Measurements from ENCODE around the gene DAPK1. TPM values are rescaled to one million over a fixed set of nuclear protein-coding genes. Genes with fewer than 3 reads are reported as not detected.

DAPK1 gene
- total RNA-seq, 2 experiments from 2014 or later: 0.29 to 0.47 TPM

- DNase-seq (no peak), ATAC-seq (no peak)
- CTCF ChIA-PET: interaction anchor here (0.6 kb wide), 1 partner anchor 300 kb away, joined by 3 read pairs; no protein-coding TSS in a partner anchor
- Mint-ChIP-seq H3K4me1 (ENCODE audit: low read depth) (no peaks in the 10 kb centered on the region), H3K27me3 (ENCODE audit: low read depth) (no peaks in the 10 kb centered on the region), H3K4me3 (no peak overlapping the region), H3K9me3 (ENCODE audit: insufficient read depth) (no peaks in the 10 kb centered on the region), H3K36me3 (ENCODE audit: low read depth) (no peaks in the 10 kb centered on the region), H3K27ac (no peak overlapping the region)
- POLR2A ChIA-PET: no interaction called here
Observed at GRCh38 chr9:87581949-87582637, 84.4 kb downstream of the DAPK1 start.

GRCh38 chr9:87584326-87584725, 86.7 kb downstream of the DAPK1 start:
- H3K9me3 Mint-ChIP-seq (ENCODE audit: insufficient read depth): no peaks in the 10 kb centered on the region
- CTCF ChIA-PET: no interaction called here
- ATAC-seq: no peak

GRCh38 chr9:87585123-87585855, 87.6 kb downstream of the DAPK1 start:
- H3K27ac Mint-ChIP-seq: no peak overlapping the region
- H3K4me1 Mint-ChIP-seq (ENCODE audit: low read depth): no peaks in the 10 kb centered on the region
- H3K4me3 Mint-ChIP-seq: no peak overlapping the region
- ATAC-seq (no peak), DNase-seq (no peak)
- H3K9me3 Mint-ChIP-seq (ENCODE audit: insufficient read depth): no peaks in the 10 kb centered on the region
- no peaks in the 10 kb centered on the region for H3K36me3 Mint-ChIP-seq (ENCODE audit: low read depth)
- POLR2A ChIA-PET: no interaction called here
- CTCF ChIA-PET: no interaction called here
- no peaks in the 10 kb centered on the region for H3K27me3 Mint-ChIP-seq (ENCODE audit: low read depth)

More at GRCh38 chr9:87584326-87584725, 86.7 kb downstream of the DAPK1 start:
- Mint-ChIP-seq H3K4me1 (ENCODE audit: low read depth) (no peaks in the 10 kb centered on the region), H3K27me3 (ENCODE audit: low read depth) (no peaks in the 10 kb centered on the region), H3K27ac (no peak overlapping the region), H3K4me3 (no peak overlapping the region), H3K36me3 (ENCODE audit: low read depth) (no peaks in the 10 kb centered on the region)
- POLR2A ChIA-PET: no interaction called here
- DNase-seq: no peak

- no peak overlapping the region for H3K27ac Mint-ChIP-seq
- no peak for DNase-seq
- ATAC-seq: no peak
- H3K4me1 Mint-ChIP-seq (ENCODE audit: low read depth): no peaks in the 10 kb centered on the region
- CTCF ChIA-PET: no interaction called here
- POLR2A ChIA-PET: no interaction called here
- no peaks in the 10 kb centered on the region for H3K27me3 Mint-ChIP-seq (ENCODE audit: low read depth)
- no peaks in the 10 kb centered on the region for H3K9me3 Mint-ChIP-seq (ENCODE audit: insufficient read depth)
- no peaks in the 10 kb centered on the region for H3K36me3 Mint-ChIP-seq (ENCODE audit: low read depth)
- H3K4me3 Mint-ChIP-seq: no peak overlapping the region
Observed at GRCh38 chr9:87586731-87587355, 89.2 kb downstream of the DAPK1 start.

GRCh38 chr9:87587356-87587745, 89.7 kb downstream of the DAPK1 start:
- Mint-ChIP-seq H3K27me3 (ENCODE audit: low read depth) (no peaks in the 10 kb centered on the region), H3K36me3 (ENCODE audit: low read depth) (no peaks in the 10 kb centered on the region), H3K4me3 (no peak overlapping the region), H3K9me3 (ENCODE audit: insufficient read depth) (no peaks in the 10 kb centered on the region), H3K27ac (no peak overlapping the region), H3K4me1 (ENCODE audit: low read depth) (no peaks in the 10 kb centered on the region)
- ChIA-PET POLR2A (no interaction called here), CTCF (no interaction called here)
- ATAC-seq (no peak), DNase-seq (no peak)

GRCh38 chr9:87587864-87588263, 90.2 kb downstream of the DAPK1 start:
- no peak overlapping the region for H3K27ac Mint-ChIP-seq
- no peaks in the 10 kb centered on the region for H3K27me3 Mint-ChIP-seq (ENCODE audit: low read depth)
- no peaks in the 10 kb centered on the region for H3K4me1 Mint-ChIP-seq (ENCODE audit: low read depth)
- CTCF ChIA-PET: no interaction called here
- H3K4me3 Mint-ChIP-seq: no peak overlapping the region
- POLR2A ChIA-PET: no interaction called here
- no peaks in the 10 kb centered on the region for H3K9me3 Mint-ChIP-seq (ENCODE audit: insufficient read depth)
- DNase-seq (no peak), ATAC-seq (no peak)
- no peaks in the 10 kb centered on the region for H3K36me3 Mint-ChIP-seq (ENCODE audit: low read depth)

- Mint-ChIP-seq H3K4me3 (no peak overlapping the region), H3K27me3 (ENCODE audit: low read depth) (no peaks in the 10 kb centered on the region), H3K9me3 (ENCODE audit: insufficient read depth) (no peaks in the 10 kb centered on the region), H3K27ac (no peak overlapping the region), H3K4me1 (ENCODE audit: low read depth) (no peaks in the 10 kb centered on the region), H3K36me3 (ENCODE audit: low read depth) (no peaks in the 10 kb centered on the region)
- ChIA-PET POLR2A (no interaction called here), CTCF (no interaction called here)
- DNase-seq (no peak), ATAC-seq (no peak)
Observed at GRCh38 chr9:87588339-87588738, 90.7 kb downstream of the DAPK1 start.

GRCh38 chr9:87590996-87591395, 93.3 kb downstream of the DAPK1 start:
- ChIA-PET POLR2A (no interaction called here), CTCF (no interaction called here)
- Mint-ChIP-seq H3K4me3 (no peak overlapping the region), H3K4me1 (ENCODE audit: low read depth) (no peaks in the 10 kb centered on the region), H3K36me3 (ENCODE audit: low read depth) (no peaks in the 10 kb centered on the region), H3K9me3 (ENCODE audit: insufficient read depth) (no peaks in the 10 kb centered on the region), H3K27me3 (ENCODE audit: low read depth) (no peaks in the 10 kb centered on the region), H3K27ac (no peak overlapping the region)
- ATAC-seq: no peak
- no peak for DNase-seq

- ChIA-PET CTCF (no interaction called here), POLR2A (no interaction called here)
- ATAC-seq: no peak
- H3K4me1 Mint-ChIP-seq (ENCODE audit: low read depth): no peaks in the 10 kb centered on the region
- H3K27ac Mint-ChIP-seq: no peak overlapping the region
- H3K9me3 Mint-ChIP-seq (ENCODE audit: insufficient read depth): no peaks in the 10 kb centered on the region
- no peak overlapping the region for H3K4me3 Mint-ChIP-seq
- no peak for DNase-seq
- H3K27me3 Mint-ChIP-seq (ENCODE audit: low read depth): no peaks in the 10 kb centered on the region
- no peaks in the 10 kb centered on the region for H3K36me3 Mint-ChIP-seq (ENCODE audit: low read depth)
Observed at GRCh38 chr9:87592554-87593358, 95.1 kb downstream of the DAPK1 start.

- ChIA-PET POLR2A (no interaction called here), CTCF (no interaction called here)
- DNase-seq (no peak), ATAC-seq (no peak)
- Mint-ChIP-seq H3K4me3 (no peak overlapping the region), H3K9me3 (ENCODE audit: insufficient read depth) (no peaks in the 10 kb centered on the region), H3K27me3 (ENCODE audit: low read depth) (no peaks in the 10 kb centered on the region), H3K27ac (no peak overlapping the region), H3K4me1 (ENCODE audit: low read depth) (no peaks in the 10 kb centered on the region), H3K36me3 (ENCODE audit: low read depth) (no peaks in the 10 kb centered on the region)
Observed at GRCh38 chr9:87593359-87593980, 95.8 kb downstream of the DAPK1 start.

- ATAC-seq: no peak
- no peaks in the 10 kb centered on the region for H3K4me1 Mint-ChIP-seq (ENCODE audit: low read depth)
- no peak overlapping the region for H3K27ac Mint-ChIP-seq
- no peak for DNase-seq
- no peak overlapping the region for H3K4me3 Mint-ChIP-seq
- ChIA-PET POLR2A (no interaction called here), CTCF (no interaction called here)
- no peaks in the 10 kb centered on the region for H3K9me3 Mint-ChIP-seq (ENCODE audit: insufficient read depth)
- H3K36me3 Mint-ChIP-seq (ENCODE audit: low read depth): no peaks in the 10 kb centered on the region
- no peaks in the 10 kb centered on the region for H3K27me3 Mint-ChIP-seq (ENCODE audit: low read depth)
Observed at GRCh38 chr9:87594194-87594593, 96.5 kb downstream of the DAPK1 start.

GRCh38 chr9:87594662-87595061, 97.0 kb downstream of the DAPK1 start:
- no peak for ATAC-seq
- ChIA-PET POLR2A (no interaction called here), CTCF (no interaction called here)
- no peak for DNase-seq
- no peaks in the 10 kb centered on the region for H3K27me3 Mint-ChIP-seq (ENCODE audit: low read depth)
- H3K4me3 Mint-ChIP-seq: no peak overlapping the region
- no peaks in the 10 kb centered on the region for H3K4me1 Mint-ChIP-seq (ENCODE audit: low read depth)
- H3K27ac Mint-ChIP-seq: no peak overlapping the region
- no peaks in the 10 kb centered on the region for H3K9me3 Mint-ChIP-seq (ENCODE audit: insufficient read depth)
- H3K36me3 Mint-ChIP-seq (ENCODE audit: low read depth): no peaks in the 10 kb centered on the region
